Activated B cell treated with CpG ODN at 0.5 μM for 24 hours (primary cell): Measurements from ENCODE around the gene PIKFYVE. TPM values are rescaled to one million over a fixed set of nuclear protein-coding genes. Genes with fewer than 3 reads are reported as not detected.

ENCODE experiments used
- ATAC-seq: fragments of 200-7000 bp; cut with Tn5 transposase; one replicate; pipeline ENCODE4 v1.10.0; 2021; ENCODE audit warnings: low read depth, mild to moderate bottlenecking, moderate library complexity
- CTCF ChIA-PET: fragments of 350-600 bp; sonication (Branson Sonifier 250); formaldehyde crosslinking; loops from one replicate; lab custom pipeline; 2021; ENCODE audit warnings: antibody characterized with exemption; lab: Charles Lee
- POLR2A ChIA-PET: fragments of 350-600 bp; sonication (Branson Sonifier 250); formaldehyde crosslinking; loops from one replicate; lab custom pipeline; 2021; ENCODE audit warnings: antibody characterized with exemption; lab: Charles Lee
- DNase-seq: peaks from one replicate; pipeline ENCODE4 v3.0.0; 2022
- H3K27ac Mint-ChIP-seq: one replicate; pipeline ENCODE4 v1.8.0; 2020; ENCODE audit warnings: mixed read lengths
- H3K27me3 Mint-ChIP-seq: one replicate; pipeline ENCODE4 v1.8.0; 2021; ENCODE audit warnings: mixed read lengths
- H3K36me3 Mint-ChIP-seq: one replicate; pipeline ENCODE4 v1.8.0; 2021; ENCODE audit warnings: low read depth, mixed read lengths
- H3K4me1 Mint-ChIP-seq: one replicate; pipeline ENCODE4 v1.8.0; 2021; ENCODE audit warnings: mixed read lengths
- H3K4me3 Mint-ChIP-seq: one replicate; pipeline ENCODE4 v1.8.0; 2020; ENCODE audit warnings: mild to moderate bottlenecking, mixed read lengths
- H3K9me3 Mint-ChIP-seq: one replicate; pipeline ENCODE4 v1.8.0; 2020; ENCODE audit warnings: mixed read lengths
- CTCF ChIP-seq: fragments of 200-600 bp; IDR thresholded peaks from one replicate; pipeline ENCODE4 v1.8.0; 2022; ENCODE audit warnings: antibody characterized with exemption, mild to moderate bottlenecking
- intact Hi-C: fragments of 100-400 bp; cut with micrococcal nuclease; formaldehyde crosslinking; loops from one replicate; pipeline ENCODE4 v1.15.1; 2024
- total RNA-seq: library from RNA; stranded (reverse); gene quantifications from 2 replicates; pipeline ENCODE4 v1.2.3, GENCODE V29; 2022

PIKFYVE gene
- total RNA-seq, 1 donor from 2014 or later, result 106 TPM

GRCh38 chr2:208227581-208228232 lies 38.3 kb upstream of the PIKFYVE start:
- CTCF ChIA-PET, result no interaction called here
- intact Hi-C loops, result no loop called here
- DNase-seq, result no peak

GRCh38 chr2:208228476-208228875 lies 37.6 kb upstream of the PIKFYVE start:
- DNase-seq, result no peak
- H3K36me3 Mint-ChIP-seq, result no peaks in the 10 kb centered on the region
- no peak overlapping the region for H3K4me3 Mint-ChIP-seq
- POLR2A ChIA-PET, result no interaction called here
- H3K9me3 Mint-ChIP-seq, result peaks cover 13% of the 10 kb centered on the region
- H3K4me1 Mint-ChIP-seq, result no peaks in the 10 kb centered on the region
- TF ChIP-seq CTCF, result no peak
- peaks cover 2% of the 10 kb centered on the region for H3K27me3 Mint-ChIP-seq
- H3K27ac Mint-ChIP-seq, result no peak overlapping the region
- intact Hi-C loops, result no loop called here
- CTCF ChIA-PET, result interaction anchor here (0.8 kb wide), 1 partner anchor 53 kb away, joined by 3 read pairs; no protein-coding TSS in a partner anchor
- no peak for ATAC-seq

More at GRCh38 chr2:208227581-208228232, 38.3 kb upstream of the PIKFYVE start:
- peaks cover 13% of the 10 kb centered on the region for H3K9me3 Mint-ChIP-seq
- ATAC-seq, result no peak
- H3K36me3 Mint-ChIP-seq, result no peaks in the 10 kb centered on the region
- POLR2A ChIA-PET, result no interaction called here
- H3K4me1 Mint-ChIP-seq, result no peaks in the 10 kb centered on the region
- H3K4me3 Mint-ChIP-seq, result no peak overlapping the region
- no peak overlapping the region for H3K27ac Mint-ChIP-seq
- TF ChIP-seq CTCF, result no peak
- H3K27me3 Mint-ChIP-seq, result peaks cover 2% of the 10 kb centered on the region

- Mint-ChIP-seq H3K27ac (no peak overlapping the region), H3K4me1 (no peaks in the 10 kb centered on the region), H3K9me3 (peaks cover 15% of the 10 kb centered on the region), H3K27me3 (no peaks in the 10 kb centered on the region), H3K36me3 (peaks cover 47% of the 10 kb centered on the region), H3K4me3 (no peak overlapping the region)
- DNase-seq (no peak), ATAC-seq (no peak)
- POLR2A ChIA-PET, result no interaction called here
- TF ChIP-seq CTCF, result no peak
- CTCF ChIA-PET, result no interaction called here
- intact Hi-C loops, result no loop called here
Observed at GRCh38 chr2:208234786-208235185, 31.3 kb upstream of the PIKFYVE start.

- Mint-ChIP-seq H3K4me1 (no peaks in the 10 kb centered on the region), H3K27ac (no peak overlapping the region), H3K27me3 (no peaks in the 10 kb centered on the region), H3K4me3 (no peak overlapping the region), H3K9me3 (peaks cover 15% of the 10 kb centered on the region), H3K36me3 (peaks cover 56% of the 10 kb centered on the region)
- TF ChIP-seq CTCF, result no peak
- intact Hi-C loops, result no loop called here
- ATAC-seq (no peak), DNase-seq (no peak)
- POLR2A ChIA-PET, result no interaction called here
- CTCF ChIA-PET, result no interaction called here
Observed at GRCh38 chr2:208235860-208236259, 30.2 kb upstream of the PIKFYVE start.

GRCh38 chr2:208239770-208240493 lies 26.1 kb upstream of the PIKFYVE start:
- Mint-ChIP-seq H3K4me1 (no peaks in the 10 kb centered on the region), H3K27me3 (no peaks in the 10 kb centered on the region), H3K36me3 (peaks cover 90% of the 10 kb centered on the region), H3K27ac (no peak overlapping the region), H3K9me3 (peaks cover 2% of the 10 kb centered on the region), H3K4me3 (no peak overlapping the region)
- ATAC-seq (no peak), DNase-seq (no peak)
- TF ChIP-seq CTCF, result no peak
- intact Hi-C loops, result no loop called here
- CTCF ChIA-PET, result interaction anchor here (1.2 kb wide), 1 partner anchor 13 kb away, joined by 3 read pairs; no protein-coding TSS in a partner anchor
- POLR2A ChIA-PET, result no interaction called here
